ENCODE results near the gene RNF215.

RNF215 gene

GRCh38 chr22:30373331-30374325 lies 13.6 kb downstream of the RNF215 start:
- H3K4me3 ChIP-seq (ENCODE audit: control insufficient read depth, low read depth, low read length), result no peak overlapping the region
- no peak for DNase-seq (ENCODE audit: low read depth)
- TF ChIP-seq CTCF (conservative IDR thresholded peaks at IDR 0.05; ENCODE audit: control insufficient read depth, insufficient read depth, low read depth, low read length), result no peak

- no peak for DNase-seq (ENCODE audit: low read depth)
- TF ChIP-seq CTCF (conservative IDR thresholded peaks at IDR 0.05; ENCODE audit: control insufficient read depth, insufficient read depth, low read depth, low read length), result no peak
- no peak overlapping the region for H3K4me3 ChIP-seq (ENCODE audit: control insufficient read depth, low read depth, low read length)
Observed at GRCh38 chr22:30372915-30373314, 14.3 kb downstream of the RNF215 start.

- no peak for TF ChIP-seq CTCF (conservative IDR thresholded peaks at IDR 0.05; ENCODE audit: control insufficient read depth, insufficient read depth, low read depth, low read length)
- no peak for DNase-seq (ENCODE audit: low read depth)
- no peak overlapping the region for H3K4me3 ChIP-seq (ENCODE audit: control insufficient read depth, low read depth, low read length)
Observed at GRCh38 chr22:30371981-30372380, 15.2 kb downstream of the RNF215 start.

- no peak for TF ChIP-seq CTCF (conservative IDR thresholded peaks at IDR 0.05; ENCODE audit: control insufficient read depth, insufficient read depth, low read depth, low read length)
- no peak overlapping the region for H3K4me3 ChIP-seq (ENCODE audit: control insufficient read depth, low read depth, low read length)
- no peak for DNase-seq (ENCODE audit: low read depth)
Observed at GRCh38 chr22:30371321-30371720, 15.9 kb downstream of the RNF215 start.

- no peak for DNase-seq (ENCODE audit: low read depth)
- TF ChIP-seq CTCF (conservative IDR thresholded peaks at IDR 0.05; ENCODE audit: control insufficient read depth, insufficient read depth, low read depth, low read length), result no peak
Observed at GRCh38 chr22:30370641-30371230, 16.5 kb downstream of the RNF215 start.

GRCh38 chr22:30368420-30368819 lies 18.8 kb downstream of the RNF215 start:
- TF ChIP-seq CTCF (conservative IDR thresholded peaks at IDR 0.05; ENCODE audit: control insufficient read depth, insufficient read depth, low read depth, low read length), result no peak
- no peak overlapping the region for H3K4me3 ChIP-seq (ENCODE audit: control insufficient read depth, low read depth, low read length)
- DNase-seq (ENCODE audit: low read depth), result no peak

More at GRCh38 chr22:30370641-30371230, 16.5 kb downstream of the RNF215 start:
- no peak overlapping the region for H3K4me3 ChIP-seq (ENCODE audit: control insufficient read depth, low read depth, low read length)

Measured in fibroblast of mammary gland (primary cell).